D341Med (cell line): ENCODE data around the gene MRPL11.
"Not testable (repeated sequence)": the region's sequence is repeated elsewhere in the genome, so short reads cannot be mapped to it uniquely, and the experiment has no call there.

ENCODE experiments used
- DNase-seq: peaks from one replicate; pipeline ENCODE4 v3.0.0; 2012; ENCODE audit warnings: low spot score

MRPL11 gene

GRCh38 chr11:66467034-66467659 lies 28.5 kb upstream of the MRPL11 start:
- DNase-seq: peak; percentile 85

GRCh38 chr11:66466225-66467033 lies 27.8 kb upstream of the MRPL11 start, which contains the start of gene PELI3:
PELI3 (plus strand) TSS chr11:66466905; CDS start chr11:66468129, 1,224 bp downstream.
- DNase-seq: peak; percentile 98

- no peak for DNase-seq
These were observed 27.0 kb upstream of the MRPL11 start for GRCh38 chr11:66465373-66466224.

- no peak for DNase-seq
These were observed 26.3 kb upstream of the MRPL11 start for GRCh38 chr11:66464916-66465315.

GRCh38 chr11:66464116-66464515 lies 25.5 kb upstream of the MRPL11 start:
- not testable (repeated sequence) for DNase-seq

- DNase-seq: no peak
These were observed 24.3 kb upstream of the MRPL11 start for GRCh38 chr11:66462911-66463310.

- DNase-seq: no peak
These were observed 23.4 kb upstream of the MRPL11 start for GRCh38 chr11:66462010-66462409.

GRCh38 chr11:66459138-66459778 lies 20.6 kb upstream of the MRPL11 start:
- DNase-seq: no peak

GRCh38 chr11:66457826-66458225 lies 19.2 kb upstream of the MRPL11 start:
- DNase-seq: no peak

GRCh38 chr11:66454828-66455227 lies 16.2 kb upstream of the MRPL11 start:
- no peak for DNase-seq

- DNase-seq: no peak
These were observed 15.6 kb upstream of the MRPL11 start for GRCh38 chr11:66454247-66454646.

- no peak for DNase-seq
These were observed 13.0 kb upstream of the MRPL11 start for GRCh38 chr11:66451663-66452062.

- no peak for DNase-seq
These were observed 11.9 kb upstream of the MRPL11 start for GRCh38 chr11:66450560-66450959.

- no peak for DNase-seq
These were observed 9.9 kb upstream of the MRPL11 start for GRCh38 chr11:66448523-66448922.

GRCh38 chr11:66447012-66447411 lies 8.4 kb upstream of the MRPL11 start:
- DNase-seq: no peak

- DNase-seq: no peak
These were observed 5.0 kb upstream of the MRPL11 start for GRCh38 chr11:66443602-66444001.

- not testable (repeated sequence) for DNase-seq
These were observed 2.3 kb upstream of the MRPL11 start for GRCh38 chr11:66440940-66441282.

- not testable (repeated sequence) for DNase-seq
These were observed 1.7 kb upstream of the MRPL11 start for GRCh38 chr11:66440101-66440939.

GRCh38 chr11:66437979-66438503 lies 607 bp downstream of the MRPL11 start:
- no peak for DNase-seq

- no peak for DNase-seq
These were observed 6.1 kb downstream of the MRPL11 start for GRCh38 chr11:66432597-66432996.

- DNase-seq: not testable (repeated sequence)
These were observed 6.7 kb downstream of the MRPL11 start for GRCh38 chr11:66431871-66432329.
